Lung (tissue), 12 donors: ENCODE results near the gene GRIA4. TPM values are rescaled to one million over a fixed set of nuclear protein-coding genes. Genes with fewer than 3 reads are reported as not detected.
A peak's percentile ranks its signal among the peaks of the same experiment; 100 is the strongest.

Experiments
- ATAC-seq: fragments of 200-7000 bp; cut with Tn5 transposase; one replicate; pipeline ENCODE4 v1.9.1; 2020; ENCODE audit warnings: moderate number of reproducible peaks; ENCODE audit not compliant: insufficient read depth, low FRiP score
- DNase-seq, 3 donors: peaks; one replicate each; pipeline ENCODE4 v3.0.0-alpha.2; 2013 to 2017
- H3K27ac ChIP-seq, 2 donors: one replicate each; pipeline ENCODE4 v1.5.1; 2013; ENCODE audit warnings: mild to moderate bottlenecking in 2 of 2, moderate library complexity in 2 of 2, control low read depth in 1 of 2, inconsistent platforms in 1 of 2, low read depth in 1 of 2, low read length in 1 of 2
- H3K27me3 ChIP-seq, 3 donors: one replicate each; pipeline ENCODE4 v1.5.1; 2013; ENCODE audit warnings: low read length in 2 of 3; ENCODE audit not compliant: control insufficient read depth in 3 of 3, insufficient read depth in 3 of 3
- H3K36me3 ChIP-seq, 4 donors: one replicate each; pipeline ENCODE4 v1.5.1; 2013; ENCODE audit warnings: low read length in 4 of 4, mild to moderate bottlenecking in 1 of 4, moderate library complexity in 1 of 4; ENCODE audit not compliant: control insufficient read depth in 4 of 4, insufficient read depth in 4 of 4
- H3K4me1 ChIP-seq, 5 donors: one replicate each; pipeline ENCODE4 v1.5.1; 2013; ENCODE audit warnings: low read length in 5 of 5, mild to moderate bottlenecking in 2 of 5, moderate library complexity in 1 of 5; ENCODE audit not compliant: control insufficient read depth in 5 of 5, insufficient read depth in 5 of 5
- H3K4me3 ChIP-seq: one replicate; pipeline ENCODE4 v1.5.1; 2013; ENCODE audit warnings: mild to moderate bottlenecking, control low read depth, moderate library complexity
- H3K9ac ChIP-seq, 2 donors: one replicate each; pipeline ENCODE4 v1.5.1; 2013; ENCODE audit warnings: low read length in 2 of 2, control low read depth in 1 of 2; ENCODE audit not compliant: insufficient read depth in 1 of 2
- H3K9me3 ChIP-seq, 4 donors: one replicate each; pipeline ENCODE4 v1.5.1; 2013; ENCODE audit warnings: low read length in 3 of 4, mild to moderate bottlenecking in 1 of 4, moderate library complexity in 1 of 4; ENCODE audit not compliant: control insufficient read depth in 4 of 4, insufficient read depth in 3 of 4
- CTCF ChIP-seq: IDR thresholded peaks from 2 replicates; pipeline ENCODE4 v1.5.1; 2012; ENCODE audit warnings: mild to moderate bottlenecking; ENCODE audit errors: control extremely low read depth, extremely low read depth
- WGBS, 2 donors: extraction: QIAGEN DNeasy Blood & Tissue Kit; methylation state at CpG; one replicate each; pipeline ENCODE4 v1.1.7; 2013; 5-methylcytosine and 5-hydroxymethylcytosine counted together
- polyA plus RNA-seq, 2 donors: library from polyadenylated mRNA; stranded (reverse); fragments of 200-250 nt; gene quantifications; one replicate each; pipeline ENCODE4 v1.2.1, GENCODE V29; 2013
- total RNA-seq, 2 donors: library from RNA; depleted of rRNA in 1 of 2; stranded (reverse); fragments of >200 nt in 1 of 2; gene quantifications; one replicate each; pipeline ENCODE4 v1.2.1, GENCODE V29; 2014 to 2021
- donor health status: control.
- donor health status: control.
- donor health status: Bipolar disorder and iron deficiency.
- donor health status: healthy.
- donor health status: DM: yes; HTN: yes; CAD: no.

The GRIA4 gene
- total and polyA plus RNA-seq, 4 donors, result 0.12 to 0.77 TPM; not detected in 2

GRCh38 chr11:105609341-105609781, 512 bp upstream of the GRIA4 start:
- ATAC-seq, result no peak
- H3K4me1 ChIP-seq, result peaks cover 0 to 16% (median 6%) of the 10 kb centered on the region in 5 donors
- peaks cover 0 to 43% (median 30%) of the 10 kb centered on the region in 3 donors for H3K27me3 ChIP-seq
- no peaks in the 10 kb centered on the region for H3K9me3 ChIP-seq
- no peaks in the 10 kb centered on the region for H3K36me3 ChIP-seq
- TF ChIP-seq CTCF, result no peak
- no peak overlapping the region for H3K4me3 ChIP-seq
- H3K9ac ChIP-seq, result no peak overlapping the region
- H3K27ac ChIP-seq, result no peak overlapping the region
- WGBS, 2 donors, result 12 to 17% methylated on average over 7 of the region's 7 CpGs
- DNase-seq, result peak in 1 of 3 donors; percentile 9

- WGBS, 2 donors, result 11 to 12% methylated on average over 21 of the region's 21 CpGs
- H3K4me3 ChIP-seq, result no peak overlapping the region
- H3K27me3 ChIP-seq, result peaks cover 0 to 46% (median 30%) of the 10 kb centered on the region in 3 donors
These were observed 1.1 kb downstream of the GRIA4 start for GRCh38 chr11:105610871-105611571.

GRCh38 chr11:105611572-105612441, 1.9 kb downstream of the GRIA4 start:
- Histone ChIP-seq H3K4me1 (peaks cover 0 to 16% (median 6%) of the 10 kb centered on the region in 5 donors), H3K9ac (no peak overlapping the region), H3K27me3 (peaks cover 0 to 46% (median 30%) of the 10 kb centered on the region in 3 donors), H3K27ac (no peak overlapping the region), H3K4me3 (no peak overlapping the region), H3K36me3 (no peaks in the 10 kb centered on the region), H3K9me3 (no peaks in the 10 kb centered on the region)
- TF ChIP-seq CTCF, result no peak
- WGBS, 2 donors, result 52 to 63% methylated on average over 12 of the region's 12 CpGs
- ATAC-seq, result no peak
- DNase-seq, result peak in 2 of 3 donors; percentile 22 to 25

More at GRCh38 chr11:105610871-105611571, 1.1 kb downstream of the GRIA4 start:
- no peak for ATAC-seq
- Histone ChIP-seq H3K9me3 (no peaks in the 10 kb centered on the region), H3K27ac (no peak overlapping the region), H3K36me3 (no peaks in the 10 kb centered on the region), H3K9ac (no peak overlapping the region), H3K4me1 (peaks cover 0 to 16% (median 6%) of the 10 kb centered on the region in 5 donors)
- no peak for TF ChIP-seq CTCF
- peak in 2 of 3 donors; percentile 9 to 16 for DNase-seq
